GM13977 (cell line): ENCODE results near the gene INSR.
"Not testable (repeated sequence)": the region's sequence is repeated elsewhere in the genome, so short reads cannot be mapped to it uniquely, and the experiment has no call there.

Experiments
- DNase-seq: peaks from one replicate; pipeline ENCODE4 v3.0.0; 2012; ENCODE audit warnings: low spot score
- in situ Hi-C: fragments of 300-500 bp; cut with MboI; formaldehyde crosslinking; loops from one replicate; pipeline ENCODE4 v1.12.0; 2022; ENCODE audit warnings: low sequenced_read_pairs, low pct_unique_long_range_greater_than_20kb, mixed read lengths, inconsistent platforms; ENCODE audit not compliant: unreplicated experiment
- TF ChIP-seq, protein P1 (sequence below): IDR thresholded peaks from 2 replicates; pipeline ENCODE4 v1.5.1; 2012; ENCODE audit warnings: mild to moderate bottlenecking, control low read depth; ENCODE audit not compliant: insufficient read depth; ENCODE audit errors: extremely low read depth, missing control alignments

Gene INSR

DNA sequence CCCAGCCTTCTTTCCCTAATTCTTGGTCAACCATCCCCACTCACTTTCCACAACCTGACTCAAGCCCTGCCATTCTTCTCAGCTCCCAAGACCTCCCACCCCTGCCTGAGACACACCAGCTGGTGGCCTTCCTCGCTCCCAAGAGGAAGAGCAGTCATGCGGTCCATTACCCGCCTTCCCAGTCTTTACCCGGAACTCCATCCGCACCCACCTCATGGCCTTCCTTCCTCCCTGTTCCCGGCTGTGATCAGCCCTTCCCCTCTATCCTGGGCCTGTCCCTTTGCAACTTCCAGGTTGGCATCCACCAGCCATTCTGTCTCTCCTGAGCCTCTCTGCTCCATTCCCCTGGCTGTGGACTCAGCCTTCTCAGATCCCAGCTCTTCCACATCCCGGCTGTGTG, 18.6 kb upstream of the INSR start:
- in situ Hi-C loops, result no loop called here
- no peak for DNase-seq
- TF ChIP-seq, protein P1, sequence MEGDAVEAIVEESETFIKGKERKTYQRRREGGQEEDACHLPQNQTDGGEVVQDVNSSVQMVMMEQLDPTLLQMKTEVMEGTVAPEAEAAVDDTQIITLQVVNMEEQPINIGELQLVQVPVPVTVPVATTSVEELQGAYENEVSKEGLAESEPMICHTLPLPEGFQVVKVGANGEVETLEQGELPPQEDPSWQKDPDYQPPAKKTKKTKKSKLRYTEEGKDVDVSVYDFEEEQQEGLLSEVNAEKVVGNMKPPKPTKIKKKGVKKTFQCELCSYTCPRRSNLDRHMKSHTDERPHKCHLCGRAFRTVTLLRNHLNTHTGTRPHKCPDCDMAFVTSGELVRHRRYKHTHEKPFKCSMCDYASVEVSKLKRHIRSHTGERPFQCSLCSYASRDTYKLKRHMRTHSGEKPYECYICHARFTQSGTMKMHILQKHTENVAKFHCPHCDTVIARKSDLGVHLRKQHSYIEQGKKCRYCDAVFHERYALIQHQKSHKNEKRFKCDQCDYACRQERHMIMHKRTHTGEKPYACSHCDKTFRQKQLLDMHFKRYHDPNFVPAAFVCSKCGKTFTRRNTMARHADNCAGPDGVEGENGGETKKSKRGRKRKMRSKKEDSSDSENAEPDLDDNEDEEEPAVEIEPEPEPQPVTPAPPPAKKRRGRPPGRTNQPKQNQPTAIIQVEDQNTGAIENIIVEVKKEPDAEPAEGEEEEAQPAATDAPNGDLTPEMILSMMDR, result no peak

DNA sequence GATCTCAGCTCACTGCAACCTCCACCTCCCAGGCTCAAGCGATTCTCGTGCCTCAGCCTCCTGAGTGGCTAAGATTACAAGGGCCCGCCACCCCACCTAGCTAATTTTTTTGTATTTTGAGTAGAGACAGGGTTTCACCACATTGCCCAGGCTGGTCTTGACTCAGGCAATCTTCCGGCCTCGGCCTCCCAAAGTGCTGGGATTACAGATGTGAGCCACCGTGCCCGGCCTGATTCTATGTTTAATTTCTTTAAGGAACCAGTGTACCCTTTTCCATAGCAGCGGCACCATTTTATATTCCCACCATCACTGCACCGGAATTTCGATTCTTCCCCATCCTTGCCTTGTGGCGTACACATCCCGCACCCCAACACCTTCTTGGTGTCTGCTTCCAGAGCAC, 17.7 kb upstream of the INSR start:
- no peak for DNase-seq

DNA sequence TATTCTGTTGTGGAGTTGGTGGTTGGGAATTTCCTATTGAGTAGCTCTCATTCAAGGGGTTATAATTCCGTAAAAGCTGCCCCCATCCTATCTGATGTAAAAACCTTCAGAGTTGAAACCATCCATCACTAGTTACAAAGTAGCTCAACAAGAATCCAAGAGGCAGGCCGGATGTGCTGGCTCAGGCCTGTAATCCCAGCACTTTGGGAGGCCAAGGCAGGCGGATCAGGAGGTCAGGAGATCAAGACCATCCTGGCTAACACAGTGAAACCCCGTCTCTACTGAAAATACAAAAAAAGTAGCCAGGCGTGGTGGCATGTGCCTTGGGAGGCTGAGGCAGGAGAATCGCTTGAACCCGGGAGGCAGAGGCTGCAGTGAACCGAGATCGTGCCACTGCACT, 14.1 kb upstream of the INSR start:
- in situ Hi-C loops, DNase-seq: not testable (repeated sequence)

More for the DNA sequence above, 17.7 kb upstream of the INSR start:
- in situ Hi-C loops, result no loop called here
- TF ChIP-seq, protein P1, result no peak

DNA sequence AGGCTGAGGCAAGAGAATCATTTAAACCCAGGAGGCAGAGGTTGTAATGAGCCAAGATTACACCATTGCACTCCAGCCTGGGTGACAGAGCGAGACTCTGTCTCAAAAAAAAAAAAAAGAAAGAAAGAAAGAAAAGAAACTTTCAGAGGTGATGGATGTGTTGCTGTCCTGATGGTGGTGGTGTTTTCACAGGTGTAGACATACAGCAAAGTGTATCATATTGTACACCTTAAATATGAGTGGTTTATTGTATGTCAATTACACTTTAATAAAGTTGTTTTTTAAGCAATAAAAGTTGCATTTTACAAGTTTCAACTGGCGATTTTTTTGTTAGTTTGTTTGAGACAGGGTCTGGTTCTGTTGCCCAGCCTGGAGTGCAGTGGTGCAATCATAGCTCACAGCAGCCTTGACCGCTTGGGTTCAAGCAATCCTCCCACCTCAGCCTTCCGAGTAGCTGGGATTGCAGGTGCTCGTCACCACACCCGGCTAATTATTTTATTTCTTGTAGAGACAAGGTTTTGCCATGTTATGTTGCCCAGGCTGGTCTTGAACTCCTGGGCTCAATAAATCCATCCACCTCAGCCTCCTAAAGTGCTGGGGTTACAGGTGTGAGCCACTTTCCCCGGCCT, 13.5 kb upstream of the INSR start:
- DNase-seq, result no peak
- TF ChIP-seq, protein P1, result no peak
- in situ Hi-C loops, result no loop called here

DNA sequence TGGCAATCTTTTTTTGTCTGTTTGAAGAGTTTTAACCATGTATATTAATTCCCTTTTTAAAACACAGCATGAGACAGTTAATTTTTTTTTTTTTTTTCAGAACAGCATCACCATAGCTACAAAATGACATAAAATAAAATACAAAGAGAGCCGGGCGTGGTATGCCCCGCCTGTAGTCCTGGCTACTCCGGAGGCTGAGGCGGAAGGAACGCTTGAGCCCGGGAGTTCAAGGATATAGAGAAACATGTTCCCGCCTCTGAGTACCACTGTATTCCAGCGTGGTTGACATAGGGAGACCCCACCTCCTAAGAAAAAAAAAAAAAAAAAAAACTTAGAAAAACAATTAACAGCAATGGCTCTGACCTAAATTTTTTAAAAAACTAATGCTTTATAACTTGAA, 10.0 kb upstream of the INSR start:
- TF ChIP-seq, protein P1, result no peak
- in situ Hi-C loops, result no loop called here
- no peak for DNase-seq

DNA sequence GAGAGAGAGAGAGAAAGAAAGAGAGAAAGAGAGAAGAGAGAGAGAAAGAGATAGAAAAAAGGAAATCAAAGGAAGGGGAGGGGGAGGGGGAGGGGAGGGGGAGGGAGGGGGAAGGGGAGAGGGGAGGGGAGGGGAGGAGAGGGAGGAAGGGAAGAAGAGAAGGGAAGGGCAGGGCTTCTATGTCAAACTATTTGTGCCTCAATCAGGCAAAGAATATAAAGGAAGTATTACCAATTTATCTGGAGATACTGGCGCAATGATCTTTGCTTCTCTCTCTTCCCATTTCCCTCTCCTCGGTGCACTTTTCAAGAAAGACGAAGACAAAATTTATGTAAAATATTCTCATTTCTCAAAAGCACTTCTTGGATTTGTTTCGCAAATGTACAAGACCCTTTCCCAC, 9.3 kb upstream of the INSR start:
- in situ Hi-C loops, result no loop called here
- TF ChIP-seq, protein P1, result no peak
- no peak for DNase-seq

DNA sequence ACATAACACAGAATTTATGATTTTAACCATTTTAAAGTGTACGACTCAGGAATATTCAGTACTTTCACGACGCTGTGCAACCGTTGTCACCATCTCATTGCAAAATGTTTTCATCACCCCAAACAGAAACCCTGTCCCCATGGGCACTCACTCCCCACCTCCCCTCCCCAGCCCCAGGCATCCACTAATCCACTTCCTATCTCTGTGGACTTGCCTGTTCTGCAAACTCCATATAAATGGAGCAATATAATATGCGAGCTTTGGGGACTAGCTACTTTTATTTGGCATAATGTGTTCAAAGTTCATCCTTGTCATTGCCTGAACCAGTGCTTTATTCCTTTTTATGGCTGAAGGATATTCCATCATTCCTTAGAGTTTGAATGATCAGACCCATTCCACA, 7.3 kb upstream of the INSR start:
- TF ChIP-seq, protein P1, result no peak
- DNase-seq, result no peak
- in situ Hi-C loops, result no loop called here
